ENCODE data around the gene CARS2.

Gene CARS2

DNA sequence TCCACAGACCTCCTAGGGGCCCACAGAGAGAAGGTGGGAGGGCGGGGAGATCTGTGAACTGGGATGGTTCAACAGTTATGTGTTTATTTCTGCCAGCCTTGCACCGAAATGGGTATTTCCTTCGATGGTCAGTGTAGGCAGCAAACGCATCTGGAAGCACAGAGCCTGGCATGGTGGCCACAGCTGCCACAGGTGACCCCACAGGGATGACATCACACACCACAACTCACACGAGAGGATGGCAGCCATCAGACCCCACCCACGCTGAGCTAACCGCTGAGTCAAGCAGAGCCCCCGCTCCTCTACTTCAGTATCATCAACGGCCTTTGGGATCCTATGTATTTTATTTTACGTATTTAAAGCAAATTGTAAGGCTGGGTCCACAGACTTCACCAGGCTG lies 53.2 kb downstream of the CARS2 start (continued):
- TF ChIP-seq, protein P1, sequence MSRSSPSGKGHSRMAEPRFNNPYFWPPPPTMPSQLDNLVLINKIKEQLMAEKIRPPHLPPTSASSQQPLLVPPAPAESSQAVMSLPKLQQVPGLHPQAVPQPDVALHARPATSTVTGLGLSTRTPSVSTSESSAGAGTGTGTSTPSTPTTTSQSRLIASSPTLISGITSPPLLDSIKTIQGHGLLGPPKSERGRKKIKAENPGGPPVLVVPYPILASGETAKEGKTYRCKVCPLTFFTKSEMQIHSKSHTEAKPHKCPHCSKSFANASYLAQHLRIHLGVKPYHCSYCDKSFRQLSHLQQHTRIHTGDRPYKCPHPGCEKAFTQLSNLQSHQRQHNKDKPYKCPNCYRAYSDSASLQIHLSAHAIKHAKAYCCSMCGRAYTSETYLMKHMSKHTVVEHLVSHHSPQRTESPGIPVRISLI (tag by site-specific recombination; IDR thresholded peaks at IDR 0.05) = no peak
- TF ChIP-seq KLF9 (tag by site-specific recombination; IDR thresholded peaks at IDR 0.05; ENCODE audit: low read depth) (no peak), KLF1 (tag by site-specific recombination; IDR thresholded peaks at IDR 0.05) (no peak), ZNF324 (tag by site-specific recombination; IDR thresholded peaks at IDR 0.05) (no peak), ZNF157 (tag by site-specific recombination; IDR thresholded peaks at IDR 0.05) (no peak), ZBTB1 (tag by site-specific recombination; IDR thresholded peaks at IDR 0.05) (no peak), ZBTB7A (tag by site-specific recombination; IDR thresholded peaks at IDR 0.05; ENCODE audit: low read depth) (no peak), ZNF48 (tag by site-specific recombination; IDR thresholded peaks at IDR 0.05) (no peak)
- TF ChIP-seq, protein P2, sequence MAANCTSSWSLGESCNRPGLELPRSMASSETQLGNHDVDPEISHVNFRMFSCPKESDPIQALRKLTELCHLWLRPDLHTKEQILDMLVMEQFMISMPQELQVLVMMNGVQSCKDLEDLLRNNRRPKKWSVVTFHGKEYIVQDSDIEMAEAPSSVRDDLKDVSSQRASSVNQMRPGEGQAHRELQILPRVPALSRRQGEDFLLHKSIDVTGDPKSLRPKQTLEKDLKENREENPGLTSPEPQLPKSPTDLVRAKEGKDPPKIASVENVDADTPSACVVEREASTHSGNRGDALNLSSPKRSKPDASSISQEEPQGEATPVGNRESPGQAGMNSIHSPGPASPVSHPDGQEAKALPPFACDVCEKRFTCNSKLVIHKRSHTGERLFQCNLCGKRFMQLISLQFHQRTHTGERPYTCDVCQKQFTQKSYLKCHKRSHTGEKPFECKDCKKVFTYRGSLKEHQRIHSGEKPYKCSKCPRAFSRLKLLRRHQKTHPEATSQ (tag by site-specific recombination; IDR thresholded peaks at IDR 0.05) = no peak
- TF ChIP-seq, protein P3, sequence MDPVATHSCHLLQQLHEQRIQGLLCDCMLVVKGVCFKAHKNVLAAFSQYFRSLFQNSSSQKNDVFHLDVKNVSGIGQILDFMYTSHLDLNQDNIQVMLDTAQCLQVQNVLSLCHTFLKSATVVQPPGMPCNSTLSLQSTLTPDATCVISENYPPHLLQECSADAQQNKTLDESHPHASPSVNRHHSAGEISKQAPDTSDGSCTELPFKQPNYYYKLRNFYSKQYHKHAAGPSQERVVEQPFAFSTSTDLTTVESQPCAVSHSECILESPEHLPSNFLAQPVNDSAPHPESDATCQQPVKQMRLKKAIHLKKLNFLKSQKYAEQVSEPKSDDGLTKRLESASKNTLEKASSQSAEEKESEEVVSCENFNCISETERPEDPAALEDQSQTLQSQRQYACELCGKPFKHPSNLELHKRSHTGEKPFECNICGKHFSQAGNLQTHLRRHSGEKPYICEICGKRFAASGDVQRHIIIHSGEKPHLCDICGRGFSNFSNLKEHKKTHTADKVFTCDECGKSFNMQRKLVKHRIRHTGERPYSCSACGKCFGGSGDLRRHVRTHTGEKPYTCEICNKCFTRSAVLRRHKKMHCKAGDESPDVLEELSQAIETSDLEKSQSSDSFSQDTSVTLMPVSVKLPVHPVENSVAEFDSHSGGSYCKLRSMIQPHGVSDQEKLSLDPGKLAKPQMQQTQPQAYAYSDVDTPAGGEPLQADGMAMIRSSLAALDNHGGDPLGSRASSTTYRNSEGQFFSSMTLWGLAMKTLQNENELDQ (tag by site-specific recombination; IDR thresholded peaks at IDR 0.05; ENCODE audit: low read depth) = no peak

DNA sequence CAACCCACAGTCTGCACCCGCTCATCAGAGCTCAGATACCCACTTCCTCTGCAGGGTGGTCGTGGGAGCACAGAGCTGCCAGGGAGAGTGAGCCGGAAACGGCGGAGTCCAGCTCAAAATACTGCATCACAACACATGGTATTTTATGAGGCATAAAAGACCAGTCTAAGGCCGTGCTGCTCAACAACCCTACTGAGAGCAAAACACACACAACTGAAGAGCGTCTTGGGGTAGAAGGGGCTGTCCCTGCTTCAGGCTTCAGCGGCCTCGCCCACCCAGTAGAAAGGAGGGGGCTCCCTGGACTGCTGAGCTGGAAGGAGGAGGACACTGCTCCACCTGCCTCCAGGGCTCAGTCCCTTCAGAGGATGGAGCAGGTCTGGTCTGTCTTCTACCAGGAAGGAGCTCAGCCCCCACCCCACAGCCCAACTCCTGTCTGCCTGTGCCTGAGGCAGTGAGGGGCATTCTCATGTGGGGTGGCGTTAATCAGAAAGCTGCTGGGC lies 53.6 kb downstream of the CARS2 start:
- no peak overlapping the region for H3K4me3 ChIP-seq (ENCODE audit: low read depth, low read length)
- no peak overlapping the region for H3K27ac ChIP-seq (ENCODE audit: extremely low read depth, low read depth, low read length)
- H3K4me1 ChIP-seq (ENCODE audit: control insufficient read depth, insufficient read depth, low read length) = no peaks in the 10 kb centered on the region
- CTCF ChIA-PET = interaction anchor here (0.6 kb wide), 1 partner anchor 228 kb away, joined by 3 read pairs; no protein-coding TSS in a partner anchor
- peaks cover 0 to 38% of the 10 kb centered on the region in 2 experiments; a peak in 2 of 3 replicates for H3K36me3 ChIP-seq (ENCODE audit: control insufficient read depth in 2 of 2, insufficient read depth in 1 of 2, low read length in 2 of 2)
- TF ChIP-seq ZNF433 (tag by site-specific recombination; IDR thresholded peaks at IDR 0.05; ENCODE audit: low read depth) (no peak), ZNF311 (tag by site-specific recombination; IDR thresholded peaks at IDR 0.05; ENCODE audit: borderline replicate concordance) (no peak), ZNF214 (tag by site-specific recombination; IDR thresholded peaks at IDR 0.05; ENCODE audit: borderline replicate concordance) (no peak), ZBTB20 (tag by site-specific recombination; IDR thresholded peaks at IDR 0.05) (no peak), TCF7L2 (IDR thresholded peaks at IDR 0.05; ENCODE audit: borderline replicate concordance, low read depth, low read length) (no peak), ZNF132 (tag by site-specific recombination; IDR thresholded peaks at IDR 0.05; ENCODE audit: borderline replicate concordance) (no peak), ZNF24 (tag by site-specific recombination; IDR thresholded peaks at IDR 0.05) (no peak), KLF9 (tag by site-specific recombination; IDR thresholded peaks at IDR 0.05; ENCODE audit: low read depth) (no peak), ZNF561 (tag by site-specific recombination; IDR thresholded peaks at IDR 0.05; ENCODE audit: borderline replicate concordance) (no peak), ZFHX2 (tag by site-specific recombination; conservative IDR thresholded peaks at IDR 0.05) (no peak), ZNF654 (tag by site-specific recombination; IDR thresholded peaks at IDR 0.05; ENCODE audit: low read depth) (no peak)
- TF ChIP-seq, protein P4, sequence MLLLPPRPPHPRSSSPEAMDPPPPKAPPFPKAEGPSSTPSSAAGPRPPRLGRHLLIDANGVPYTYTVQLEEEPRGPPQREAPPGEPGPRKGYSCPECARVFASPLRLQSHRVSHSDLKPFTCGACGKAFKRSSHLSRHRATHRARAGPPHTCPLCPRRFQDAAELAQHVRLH (tag by site-specific recombination; IDR thresholded peaks at IDR 0.05) = no peak
- TF ChIP-seq, protein P5, sequence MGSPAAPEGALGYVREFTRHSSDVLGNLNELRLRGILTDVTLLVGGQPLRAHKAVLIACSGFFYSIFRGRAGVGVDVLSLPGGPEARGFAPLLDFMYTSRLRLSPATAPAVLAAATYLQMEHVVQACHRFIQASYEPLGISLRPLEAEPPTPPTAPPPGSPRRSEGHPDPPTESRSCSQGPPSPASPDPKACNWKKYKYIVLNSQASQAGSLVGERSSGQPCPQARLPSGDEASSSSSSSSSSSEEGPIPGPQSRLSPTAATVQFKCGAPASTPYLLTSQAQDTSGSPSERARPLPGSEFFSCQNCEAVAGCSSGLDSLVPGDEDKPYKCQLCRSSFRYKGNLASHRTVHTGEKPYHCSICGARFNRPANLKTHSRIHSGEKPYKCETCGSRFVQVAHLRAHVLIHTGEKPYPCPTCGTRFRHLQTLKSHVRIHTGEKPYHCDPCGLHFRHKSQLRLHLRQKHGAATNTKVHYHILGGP (tag by site-specific recombination; IDR thresholded peaks at IDR 0.05) = no peak
- TF ChIP-seq, protein P6, sequence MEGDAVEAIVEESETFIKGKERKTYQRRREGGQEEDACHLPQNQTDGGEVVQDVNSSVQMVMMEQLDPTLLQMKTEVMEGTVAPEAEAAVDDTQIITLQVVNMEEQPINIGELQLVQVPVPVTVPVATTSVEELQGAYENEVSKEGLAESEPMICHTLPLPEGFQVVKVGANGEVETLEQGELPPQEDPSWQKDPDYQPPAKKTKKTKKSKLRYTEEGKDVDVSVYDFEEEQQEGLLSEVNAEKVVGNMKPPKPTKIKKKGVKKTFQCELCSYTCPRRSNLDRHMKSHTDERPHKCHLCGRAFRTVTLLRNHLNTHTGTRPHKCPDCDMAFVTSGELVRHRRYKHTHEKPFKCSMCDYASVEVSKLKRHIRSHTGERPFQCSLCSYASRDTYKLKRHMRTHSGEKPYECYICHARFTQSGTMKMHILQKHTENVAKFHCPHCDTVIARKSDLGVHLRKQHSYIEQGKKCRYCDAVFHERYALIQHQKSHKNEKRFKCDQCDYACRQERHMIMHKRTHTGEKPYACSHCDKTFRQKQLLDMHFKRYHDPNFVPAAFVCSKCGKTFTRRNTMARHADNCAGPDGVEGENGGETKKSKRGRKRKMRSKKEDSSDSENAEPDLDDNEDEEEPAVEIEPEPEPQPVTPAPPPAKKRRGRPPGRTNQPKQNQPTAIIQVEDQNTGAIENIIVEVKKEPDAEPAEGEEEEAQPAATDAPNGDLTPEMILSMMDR (tag by site-specific recombination; IDR thresholded peaks at IDR 0.05) = no peak
- TF ChIP-seq, protein P7, sequence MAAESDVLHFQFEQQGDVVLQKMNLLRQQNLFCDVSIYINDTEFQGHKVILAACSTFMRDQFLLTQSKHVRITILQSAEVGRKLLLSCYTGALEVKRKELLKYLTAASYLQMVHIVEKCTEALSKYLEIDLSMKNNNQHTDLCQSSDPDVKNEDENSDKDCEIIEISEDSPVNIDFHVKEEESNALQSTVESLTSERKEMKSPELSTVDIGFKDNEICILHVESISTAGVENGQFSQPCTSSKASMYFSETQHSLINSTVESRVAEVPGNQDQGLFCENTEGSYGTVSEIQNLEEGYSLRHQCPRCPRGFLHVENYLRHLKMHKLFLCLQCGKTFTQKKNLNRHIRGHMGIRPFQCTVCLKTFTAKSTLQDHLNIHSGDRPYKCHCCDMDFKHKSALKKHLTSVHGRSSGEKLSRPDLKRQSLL (tag by site-specific recombination; IDR thresholded peaks at IDR 0.05) = no peak
- POLR2A ChIA-PET = no interaction called here
- no peaks in the 10 kb centered on the region for H3K9me3 ChIP-seq (ENCODE audit: control insufficient read depth, insufficient read depth, low read depth, low read length)

All from HEK293 (cell line).